ENCODE data around the gene CAMSAP3.

GRCh38 chr19:7657131-7657751 is 61.6 kb downstream of the CAMSAP3 start:
- TF ChIP-seq CTCF (IDR thresholded peaks at IDR 0.05; ENCODE audit: low read depth, low read length) (no peak), EZH2phosphoT487 (IDR thresholded peaks at IDR 0.05; ENCODE audit: low read depth) (no peak)
